A673 (cell line): ENCODE data around the gene H2AZ2.

Experiments used
- EZH2 ChIP-seq: fragments of 200-600 bp; sonication (generic); IDR thresholded peaks from 2 replicates; pipeline ENCODE4 v1.6.1; 2017; ENCODE audit warnings: borderline replicate concordance, low read depth, mild to moderate bottlenecking, mixed read lengths, antibody characterized with exemption, low read length; ENCODE audit not compliant: poor library complexity, severe bottlenecking
- TF ChIP-seq, protein P1 (sequence below): fragments of 300-800, 200-600 bp; sonication (generic); conservative IDR thresholded peaks from 2 replicates; pipeline ENCODE4 v1.5.1; 2017; ENCODE audit warnings: low read depth, mild to moderate bottlenecking, antibody characterized with exemption, low read length, moderate library complexity, mixed read lengths

DNA sequence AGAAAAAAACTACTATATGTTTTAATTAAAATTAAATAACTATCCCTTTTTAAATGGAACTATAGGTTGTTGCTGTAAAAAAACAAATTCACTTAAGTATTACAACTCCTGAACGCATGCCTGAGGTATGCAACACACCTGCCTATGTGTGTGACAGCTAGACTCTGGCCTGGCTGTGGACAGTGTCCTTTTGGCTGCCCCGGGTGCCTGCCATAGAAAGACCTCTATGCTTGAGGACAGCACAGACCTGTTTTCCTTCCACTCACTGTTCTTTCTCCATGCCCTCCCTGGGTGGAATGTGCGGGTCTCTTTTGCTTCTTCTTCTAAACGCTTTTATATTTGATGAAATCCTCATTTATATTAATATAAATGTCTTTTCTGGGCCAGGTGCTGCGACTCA lies 57.9 kb downstream of the H2AZ2 start:
- TF ChIP-seq, protein P1, sequence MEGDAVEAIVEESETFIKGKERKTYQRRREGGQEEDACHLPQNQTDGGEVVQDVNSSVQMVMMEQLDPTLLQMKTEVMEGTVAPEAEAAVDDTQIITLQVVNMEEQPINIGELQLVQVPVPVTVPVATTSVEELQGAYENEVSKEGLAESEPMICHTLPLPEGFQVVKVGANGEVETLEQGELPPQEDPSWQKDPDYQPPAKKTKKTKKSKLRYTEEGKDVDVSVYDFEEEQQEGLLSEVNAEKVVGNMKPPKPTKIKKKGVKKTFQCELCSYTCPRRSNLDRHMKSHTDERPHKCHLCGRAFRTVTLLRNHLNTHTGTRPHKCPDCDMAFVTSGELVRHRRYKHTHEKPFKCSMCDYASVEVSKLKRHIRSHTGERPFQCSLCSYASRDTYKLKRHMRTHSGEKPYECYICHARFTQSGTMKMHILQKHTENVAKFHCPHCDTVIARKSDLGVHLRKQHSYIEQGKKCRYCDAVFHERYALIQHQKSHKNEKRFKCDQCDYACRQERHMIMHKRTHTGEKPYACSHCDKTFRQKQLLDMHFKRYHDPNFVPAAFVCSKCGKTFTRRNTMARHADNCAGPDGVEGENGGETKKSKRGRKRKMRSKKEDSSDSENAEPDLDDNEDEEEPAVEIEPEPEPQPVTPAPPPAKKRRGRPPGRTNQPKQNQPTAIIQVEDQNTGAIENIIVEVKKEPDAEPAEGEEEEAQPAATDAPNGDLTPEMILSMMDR: no peak
- no peak for TF ChIP-seq EZH2
